HepG2 (cell line): ENCODE results near the gene ZNF526. TPM values are rescaled to one million over a fixed set of nuclear protein-coding genes. Genes with fewer than 3 reads are reported as not detected.

Experiments used
- ARHGAP35 ChIP-seq: sonication (generic); formaldehyde crosslinking; IDR thresholded peaks from 2 replicates; pipeline ENCODE4 v1.9.0; 2022; ENCODE audit warnings: mild to moderate bottlenecking, inconsistent platforms, moderate library complexity, missing genetic modification reagents, borderline replicate concordance
- ATF1 ChIP-seq: IDR thresholded peaks from 2 replicates; pipeline ENCODE4 v1.6.1; 2016; ENCODE audit warnings: mild to moderate bottlenecking, control low read depth
- DNMT3B ChIP-seq: conservative IDR thresholded peaks from 2 replicates; pipeline ENCODE4 v1.6.1; 2016; ENCODE audit warnings: missing biosample characterization, control low read depth
- GABPB1 ChIP-seq: IDR thresholded peaks from 2 replicates; pipeline ENCODE4 v1.6.1; 2016; ENCODE audit warnings: mild to moderate bottlenecking, missing genetic modification reagents, moderate library complexity, missing compliant biosample characterization
- GATAD1 ChIP-seq: IDR thresholded peaks from 2 replicates; pipeline ENCODE4 v1.6.1; 2016; ENCODE audit warnings: missing genetic modification reagents, missing compliant biosample characterization
- HDAC2 ChIP-seq: sonication (generic); formaldehyde crosslinking; IDR thresholded peaks from 2 replicates; pipeline ENCODE4 v1.4.0; 2020; ENCODE audit warnings: missing genetic modification reagents
- KDM4B ChIP-seq: sonication (generic); formaldehyde crosslinking; IDR thresholded peaks from 2 replicates; pipeline ENCODE4 v1.4.0; 2020; ENCODE audit warnings: missing genetic modification reagents
- POLR2G ChIP-seq: fragments of 200-400 bp; formaldehyde crosslinking; IDR thresholded peaks from 2 replicates; pipeline ENCODE4 v1.6.1; 2018; ENCODE audit warnings: mild to moderate bottlenecking, low read depth, low read length, moderate library complexity
- SAP130 ChIP-seq: IDR thresholded peaks from 2 replicates; pipeline ENCODE4 v1.6.1; 2016; ENCODE audit warnings: low read depth
- TMF1 ChIP-seq: sonication (generic); formaldehyde crosslinking; IDR thresholded peaks from 2 replicates; pipeline ENCODE4 v1.8.1; 2022; ENCODE audit warnings: low read depth, missing genetic modification reagents
- ZNF264 ChIP-seq: sonication (generic); formaldehyde crosslinking; IDR thresholded peaks from 2 replicates; pipeline ENCODE4 v1.4.0; 2020; ENCODE audit warnings: missing genetic modification reagents
- ZNF329 ChIP-seq: sonication (generic); formaldehyde crosslinking; IDR thresholded peaks from 2 replicates; pipeline ENCODE4 v1.9.0; 2021; ENCODE audit warnings: low read depth, mild to moderate bottlenecking, missing genetic modification reagents
- ZNF34 ChIP-seq: sonication (generic); formaldehyde crosslinking; IDR thresholded peaks from 2 replicates; pipeline ENCODE4 v1.4.0; 2020; ENCODE audit warnings: mild to moderate bottlenecking, missing genetic modification reagents, borderline replicate concordance
- ZNF687 ChIP-seq: sonication (generic); formaldehyde crosslinking; IDR thresholded peaks from 2 replicates; pipeline ENCODE4 v1.5.1; 2020; ENCODE audit warnings: mild to moderate bottlenecking, missing genetic modification reagents, moderate library complexity
- ZSCAN20 ChIP-seq: sonication (generic); formaldehyde crosslinking; IDR thresholded peaks from 2 replicates; pipeline ENCODE4 v1.4.0; 2020; ENCODE audit warnings: missing genetic modification reagents, mild to moderate bottlenecking, borderline replicate concordance
- polyA plus RNA-seq, 8 experiments: library from polyadenylated mRNA; depleted of rRNA in 3 of 8; stranded (reverse) in 7 of 8; unstranded in 1 of 8; fragments of >200 nt; fragmentation: Illumina TruSeq in 4 of 8; extraction: Trizol in 4 of 8; gene quantifications; 2 replicates each; pipeline versions ENCODE4 v1.2.1 to v1.2.3, GENCODE V29; 2011 to 2016; ENCODE audit warnings: low read depth in 4 of 8, missing spikeins in 1 of 8, mixed read lengths in 1 of 8; ENCODE audit not compliant: insufficient read depth in 1 of 8
- total RNA-seq, 5 experiments: library from RNA; depleted of rRNA; stranded (reverse); fragments of >200 nt; fragmentation: Illumina TruSeq; extraction: Trizol; gene quantifications; 2 replicates each; pipeline ENCODE4 v1.2.3, GENCODE V29; 2016; ENCODE audit warnings: low read depth in 1 of 5
- TF ChIP-seq, protein P1 (sequence below): sonication (generic); formaldehyde crosslinking; IDR thresholded peaks from 2 replicates; pipeline ENCODE4 v1.4.0; 2020; ENCODE audit warnings: missing genetic modification reagents

The ZNF526 gene
- total and polyA plus RNA-seq, 2 of the 13 experiments (the other 11 are each of a cell fraction or from before 2014, with no cell fraction given) = 3.3 to 8.4 TPM

GRCh38 chr19:42255766-42256745 lies 35.9 kb downstream of the ZNF526 start (continued):
- TF ChIP-seq POLR2G = 0 out of 2 replicates have a peak, but pooled peaks have one; percentile 3
- 0 out of 2 replicates have a peak, but pooled peaks have one; percentile 20 for TF ChIP-seq GATAD1 (CRISPR knock-in tag)
- no peak for TF ChIP-seq ZNF264
- TF ChIP-seq HDAC2 (CRISPR knock-in tag) = 0 out of 2 replicates have a peak, but pooled peaks have one; percentile 18
- TF ChIP-seq ZSCAN20 (CRISPR knock-in tag) = 0 out of 2 replicates have a peak, but pooled peaks have one; percentile 29
- no peak for TF ChIP-seq TMF1
- TF ChIP-seq, protein P1, sequence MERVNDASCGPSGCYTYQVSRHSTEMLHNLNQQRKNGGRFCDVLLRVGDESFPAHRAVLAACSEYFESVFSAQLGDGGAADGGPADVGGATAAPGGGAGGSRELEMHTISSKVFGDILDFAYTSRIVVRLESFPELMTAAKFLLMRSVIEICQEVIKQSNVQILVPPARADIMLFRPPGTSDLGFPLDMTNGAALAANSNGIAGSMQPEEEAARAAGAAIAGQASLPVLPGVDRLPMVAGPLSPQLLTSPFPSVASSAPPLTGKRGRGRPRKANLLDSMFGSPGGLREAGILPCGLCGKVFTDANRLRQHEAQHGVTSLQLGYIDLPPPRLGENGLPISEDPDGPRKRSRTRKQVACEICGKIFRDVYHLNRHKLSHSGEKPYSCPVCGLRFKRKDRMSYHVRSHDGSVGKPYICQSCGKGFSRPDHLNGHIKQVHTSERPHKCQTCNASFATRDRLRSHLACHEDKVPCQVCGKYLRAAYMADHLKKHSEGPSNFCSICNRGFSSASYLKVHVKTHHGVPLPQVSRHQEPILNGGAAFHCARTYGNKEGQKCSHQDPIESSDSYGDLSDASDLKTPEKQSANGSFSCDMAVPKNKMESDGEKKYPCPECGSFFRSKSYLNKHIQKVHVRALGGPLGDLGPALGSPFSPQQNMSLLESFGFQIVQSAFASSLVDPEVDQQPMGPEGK (CRISPR knock-in tag) = peak; percentile 72
- 0 out of 2 replicates have a peak, but pooled peaks have one; percentile 26 for TF ChIP-seq ZNF687 (CRISPR knock-in tag)
- TF ChIP-seq ATF1 = 0 out of 2 replicates have a peak, but pooled peaks have one; percentile 17
- TF ChIP-seq ZNF34 (CRISPR knock-in tag) = no peak
- peak; percentile 34; the same call in 1 of the 2 replicates for TF ChIP-seq GABPB1 (CRISPR knock-in tag)
- TF ChIP-seq SAP130 (CRISPR knock-in tag) = peak; percentile 16; the same call in 1 of the 2 replicates
- no peak; the same call in 1 of the 2 replicates for TF ChIP-seq KDM4B
- TF ChIP-seq ZNF329 = no peak
- TF ChIP-seq DNMT3B (CRISPR knock-in tag) = no peak
- no peak for TF ChIP-seq ARHGAP35 (CRISPR knock-in tag)
